ENCODE data around the gene WWOX. TPM values are rescaled to one million over a fixed set of nuclear protein-coding genes. Genes with fewer than 3 reads are reported as not detected.

The WWOX gene
- total and polyA plus RNA-seq, 2 experiments from 2014 or later: 22.1 to 123 TPM

DNA sequence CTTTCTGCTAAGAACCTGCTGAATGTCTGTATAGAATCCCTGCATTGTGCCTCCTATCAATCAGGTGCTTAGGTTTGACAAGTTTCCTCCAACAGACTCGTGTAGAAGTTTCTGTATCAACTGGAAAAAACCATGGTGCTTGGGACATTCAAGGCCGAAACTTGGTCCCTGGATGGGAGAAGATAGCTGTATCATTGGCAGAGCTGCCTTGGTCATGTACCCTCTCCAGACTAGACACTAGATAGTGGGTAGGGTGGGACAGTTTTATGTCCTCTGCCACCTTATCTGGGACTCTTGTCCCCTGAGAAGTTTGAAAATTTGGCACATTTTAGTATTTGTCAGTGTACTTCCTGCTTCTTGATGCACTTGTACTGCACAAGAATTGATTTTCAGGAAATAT is 520.8 kb downstream of the WWOX start:
- H3K27ac ChIP-seq: no peak overlapping the region
- no peak overlapping the region for H3K4me3 ChIP-seq
- no peaks in the 10 kb centered on the region for H3K4me1 ChIP-seq (ENCODE audit: low read depth)
- H3K9me3 ChIP-seq (ENCODE audit: low read depth): no peaks in the 10 kb centered on the region
- TF ChIP-seq, protein P1, sequence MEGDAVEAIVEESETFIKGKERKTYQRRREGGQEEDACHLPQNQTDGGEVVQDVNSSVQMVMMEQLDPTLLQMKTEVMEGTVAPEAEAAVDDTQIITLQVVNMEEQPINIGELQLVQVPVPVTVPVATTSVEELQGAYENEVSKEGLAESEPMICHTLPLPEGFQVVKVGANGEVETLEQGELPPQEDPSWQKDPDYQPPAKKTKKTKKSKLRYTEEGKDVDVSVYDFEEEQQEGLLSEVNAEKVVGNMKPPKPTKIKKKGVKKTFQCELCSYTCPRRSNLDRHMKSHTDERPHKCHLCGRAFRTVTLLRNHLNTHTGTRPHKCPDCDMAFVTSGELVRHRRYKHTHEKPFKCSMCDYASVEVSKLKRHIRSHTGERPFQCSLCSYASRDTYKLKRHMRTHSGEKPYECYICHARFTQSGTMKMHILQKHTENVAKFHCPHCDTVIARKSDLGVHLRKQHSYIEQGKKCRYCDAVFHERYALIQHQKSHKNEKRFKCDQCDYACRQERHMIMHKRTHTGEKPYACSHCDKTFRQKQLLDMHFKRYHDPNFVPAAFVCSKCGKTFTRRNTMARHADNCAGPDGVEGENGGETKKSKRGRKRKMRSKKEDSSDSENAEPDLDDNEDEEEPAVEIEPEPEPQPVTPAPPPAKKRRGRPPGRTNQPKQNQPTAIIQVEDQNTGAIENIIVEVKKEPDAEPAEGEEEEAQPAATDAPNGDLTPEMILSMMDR (IDR thresholded peaks at IDR 0.05; ENCODE audit: low read depth, low read length): no peak
- no peaks in the 10 kb centered on the region for H3K36me3 ChIP-seq
- no peak for DNase-seq (ENCODE audit: low read depth in 1 of 2, low spot score in 1 of 2)
- H3K27me3 ChIP-seq: no peaks in the 10 kb centered on the region

DNA sequence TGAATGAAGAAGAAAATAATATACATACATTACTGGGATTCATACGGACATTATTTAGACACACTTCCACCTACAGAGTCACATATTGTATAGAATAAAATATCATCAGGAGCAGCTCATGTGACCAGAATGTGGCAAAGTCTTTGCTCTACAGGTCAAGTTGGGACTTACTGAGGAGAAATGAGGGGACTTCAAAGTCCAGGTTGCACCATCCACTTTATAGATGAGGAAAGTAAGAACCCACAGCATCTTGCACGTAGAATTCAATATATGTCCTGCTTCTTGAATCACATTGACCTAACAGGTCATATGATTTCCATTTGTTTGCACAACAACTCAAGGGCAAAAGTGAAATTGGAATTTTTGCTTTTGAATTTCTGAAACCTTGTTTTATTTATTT is 524.3 kb downstream of the WWOX start:
- Histone ChIP-seq H3K4me3 (no peak overlapping the region), H3K27me3 (no peaks in the 10 kb centered on the region), H3K9me3 (ENCODE audit: low read depth) (no peaks in the 10 kb centered on the region), H3K36me3 (no peaks in the 10 kb centered on the region), H3K4me1 (ENCODE audit: low read depth) (no peaks in the 10 kb centered on the region), H3K27ac (no peak overlapping the region)
- TF ChIP-seq, protein P1 (IDR thresholded peaks at IDR 0.05; ENCODE audit: low read depth, low read length): no peak
- no peak for DNase-seq (ENCODE audit: low read depth in 1 of 2, low spot score in 1 of 2)

DNA sequence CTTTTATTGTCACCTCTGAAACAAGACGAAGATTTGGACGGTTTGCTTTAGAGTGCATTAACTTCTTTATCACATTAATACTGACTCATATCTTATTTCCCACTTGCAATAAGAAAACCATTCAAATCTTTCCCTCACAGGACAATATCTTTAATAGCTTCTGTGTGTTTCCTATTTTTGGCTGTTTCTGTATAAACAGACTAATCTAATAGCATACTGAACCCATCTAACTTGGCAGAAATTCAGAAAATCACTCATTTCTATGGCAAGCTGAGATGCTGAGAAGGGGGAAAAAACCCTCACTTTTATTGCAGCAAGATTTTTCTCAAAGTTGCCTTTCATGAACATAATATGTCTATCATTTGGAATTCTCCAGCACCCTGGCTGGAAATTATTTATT is 524.9 kb downstream of the WWOX start:
- TF ChIP-seq, protein P1 (IDR thresholded peaks at IDR 0.05; ENCODE audit: low read depth, low read length): no peak
- no peaks in the 10 kb centered on the region for H3K4me1 ChIP-seq (ENCODE audit: low read depth)
- H3K36me3 ChIP-seq: no peaks in the 10 kb centered on the region
- no peak overlapping the region for H3K4me3 ChIP-seq
- no peak overlapping the region for H3K27ac ChIP-seq
- H3K27me3 ChIP-seq: no peaks in the 10 kb centered on the region
- DNase-seq (ENCODE audit: low read depth in 1 of 2, low spot score in 1 of 2): no peak
- H3K9me3 ChIP-seq (ENCODE audit: low read depth): no peaks in the 10 kb centered on the region

DNA sequence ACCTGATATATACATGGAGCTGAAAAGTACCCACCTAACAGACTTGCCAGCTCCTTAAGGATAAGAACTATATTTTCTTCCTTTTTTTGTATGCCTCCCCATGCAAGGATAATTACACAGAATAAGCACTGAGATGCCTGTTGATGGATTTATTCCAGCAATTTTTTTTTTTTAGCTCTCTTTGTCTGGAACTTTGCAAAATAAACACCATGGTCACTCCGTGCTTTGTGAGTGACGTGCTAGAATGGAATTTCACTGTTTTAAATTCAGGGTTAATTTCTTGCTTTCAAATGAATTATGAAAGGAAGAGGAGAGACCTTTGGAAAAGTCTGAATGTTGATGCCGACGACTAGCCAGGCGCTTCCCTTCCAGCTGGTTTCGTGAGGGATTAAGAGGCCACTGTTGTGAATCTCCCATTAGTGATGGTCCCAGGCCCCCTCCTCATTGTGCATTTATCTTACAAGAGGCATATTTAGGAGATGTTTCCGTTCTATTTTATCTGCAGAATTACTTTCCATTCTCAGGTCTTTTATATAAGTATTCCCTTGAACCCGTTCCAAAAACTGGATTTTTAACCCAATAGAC is 529.1 kb downstream of the WWOX start:
- Histone ChIP-seq H3K9me3 (ENCODE audit: low read depth) (peaks cover 4% of the 10 kb centered on the region), H3K4me1 (ENCODE audit: low read depth) (no peaks in the 10 kb centered on the region), H3K27ac (no peak overlapping the region), H3K4me3 (no peak overlapping the region), H3K36me3 (no peaks in the 10 kb centered on the region), H3K27me3 (no peaks in the 10 kb centered on the region)
- no peak for DNase-seq (ENCODE audit: low read depth in 1 of 2, low spot score in 1 of 2)
- TF ChIP-seq, protein P1 (IDR thresholded peaks at IDR 0.05; ENCODE audit: low read depth, low read length): no peak

DNA sequence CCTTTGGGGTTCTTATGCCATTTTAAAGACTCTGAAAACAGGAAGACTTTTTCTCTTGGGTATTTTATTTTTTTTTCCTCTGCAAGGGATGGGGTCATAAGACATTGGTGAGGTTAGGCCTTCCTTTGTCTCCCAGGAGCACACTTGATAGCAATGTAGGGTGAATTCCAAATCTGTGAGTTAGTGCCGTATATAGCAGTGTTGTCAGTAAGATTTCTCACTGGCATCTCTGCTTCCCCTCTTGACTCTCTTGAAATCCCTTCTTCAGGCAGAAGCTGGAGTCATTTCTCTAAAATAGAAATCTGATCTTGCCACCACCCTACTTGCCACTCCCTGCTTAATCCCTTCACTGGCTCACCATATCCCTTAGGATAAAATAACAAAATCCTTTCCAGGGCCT is 529.7 kb downstream of the WWOX start:
- Histone ChIP-seq H3K9me3 (ENCODE audit: low read depth) (peaks cover 4% of the 10 kb centered on the region), H3K36me3 (no peaks in the 10 kb centered on the region), H3K27me3 (no peaks in the 10 kb centered on the region), H3K4me3 (no peak overlapping the region), H3K4me1 (ENCODE audit: low read depth) (no peaks in the 10 kb centered on the region), H3K27ac (no peak overlapping the region)
- TF ChIP-seq, protein P1 (IDR thresholded peaks at IDR 0.05; ENCODE audit: low read depth, low read length): no peak
- no peak for DNase-seq (ENCODE audit: low read depth in 1 of 2, low spot score in 1 of 2)
